Common myeloid progenitor, CD34-positive (primary cell): ENCODE results near the gene TTC9.

Source experiments
- CTCF ChIA-PET: fragments of 350-600 bp; sonication (Branson Sonifier 250); formaldehyde crosslinking; loops from one replicate; lab custom pipeline; 2021; ENCODE audit warnings: antibody characterized with exemption; lab: Charles Lee
- POLR2A ChIA-PET: fragments of 350-600 bp; sonication (Branson Sonifier 250); formaldehyde crosslinking; loops from one replicate; lab custom pipeline; 2021; ENCODE audit warnings: antibody characterized with exemption; lab: Charles Lee
- DNase-seq, 3 donors: peaks; one replicate each; pipeline versions ENCODE4 v3.0.0 to v3.0.0-alpha.2; 2013
- H3K27ac ChIP-seq, 2 experiments: 1 replicate in 1 of 2; 2 replicates in 1 of 2; pipeline ENCODE4 v1.7.0; 2013; ENCODE audit warnings: inconsistent platforms in 2 of 2, low read length in 2 of 2, mild to moderate bottlenecking in 2 of 2, low read depth in 1 of 2, moderate library complexity in 1 of 2; ENCODE audit not compliant: severe bottlenecking in 2 of 2, insufficient read depth in 1 of 2, poor library complexity in 1 of 2
- H3K27me3 ChIP-seq, 5 experiments: replicated peaks in 2 of 5; 1 replicate in 3 of 5; 2 replicates in 2 of 5; pipeline versions ENCODE4 v1.6.1 to v1.7.0; 2013; ENCODE audit warnings: low read length in 4 of 5, mild to moderate bottlenecking in 2 of 5, moderate library complexity in 2 of 5, inconsistent platforms in 1 of 5; ENCODE audit not compliant: insufficient read depth in 5 of 5, control insufficient read depth in 4 of 5
- H3K36me3 ChIP-seq, 4 experiments: 1 replicate in 2 of 4; 2 replicates in 2 of 4; pipeline versions ENCODE4 v1.6.1 to v1.7.0; 2013; ENCODE audit warnings: low read length in 3 of 4, control low read depth in 1 of 4, mild to moderate bottlenecking in 1 of 4; ENCODE audit not compliant: control insufficient read depth in 4 of 4, insufficient read depth in 4 of 4
- H3K4me1 ChIP-seq, 4 experiments: 1 replicate in 3 of 4; 2 replicates in 1 of 4; pipeline versions ENCODE4 v1.6.1 to v1.7.1; 2013; ENCODE audit warnings: low read length in 3 of 4, mild to moderate bottlenecking in 3 of 4, control low read depth in 1 of 4, inconsistent platforms in 1 of 4, moderate library complexity in 1 of 4; ENCODE audit not compliant: control insufficient read depth in 4 of 4, insufficient read depth in 4 of 4; ENCODE audit errors: control extremely low read depth in 1 of 4
- H3K4me3 ChIP-seq, 7 experiments: 1 replicate in 4 of 7; 2 replicates in 3 of 7; pipeline versions ENCODE4 v1.5.1 to v1.7.0; 2013; ENCODE audit warnings: mild to moderate bottlenecking in 7 of 7, low read length in 6 of 7, moderate library complexity in 6 of 7, inconsistent platforms in 2 of 7, low read depth in 2 of 7, control low read depth in 1 of 7; ENCODE audit not compliant: insufficient read depth in 4 of 7, control insufficient read depth in 1 of 7; ENCODE audit errors: extremely low read depth in 1 of 7
- H3K9me3 ChIP-seq, 5 experiments: 1 replicate in 4 of 5; 2 replicates in 1 of 5; pipeline versions ENCODE4 v1.6.1 to v1.7.1; 2013; ENCODE audit warnings: low read length in 4 of 5, mild to moderate bottlenecking in 2 of 5, inconsistent platforms in 1 of 5, low read depth in 1 of 5, moderate library complexity in 1 of 5; ENCODE audit not compliant: control insufficient read depth in 4 of 5, insufficient read depth in 2 of 5; ENCODE audit errors: control extremely low read depth in 1 of 5
- WGBS: methylation state at CpG from one replicate; pipeline ENCODE4 v1.1.5; 2013; ENCODE audit not compliant: insufficient coverage; 5-methylcytosine and 5-hydroxymethylcytosine counted together

The TTC9 gene

DNA sequence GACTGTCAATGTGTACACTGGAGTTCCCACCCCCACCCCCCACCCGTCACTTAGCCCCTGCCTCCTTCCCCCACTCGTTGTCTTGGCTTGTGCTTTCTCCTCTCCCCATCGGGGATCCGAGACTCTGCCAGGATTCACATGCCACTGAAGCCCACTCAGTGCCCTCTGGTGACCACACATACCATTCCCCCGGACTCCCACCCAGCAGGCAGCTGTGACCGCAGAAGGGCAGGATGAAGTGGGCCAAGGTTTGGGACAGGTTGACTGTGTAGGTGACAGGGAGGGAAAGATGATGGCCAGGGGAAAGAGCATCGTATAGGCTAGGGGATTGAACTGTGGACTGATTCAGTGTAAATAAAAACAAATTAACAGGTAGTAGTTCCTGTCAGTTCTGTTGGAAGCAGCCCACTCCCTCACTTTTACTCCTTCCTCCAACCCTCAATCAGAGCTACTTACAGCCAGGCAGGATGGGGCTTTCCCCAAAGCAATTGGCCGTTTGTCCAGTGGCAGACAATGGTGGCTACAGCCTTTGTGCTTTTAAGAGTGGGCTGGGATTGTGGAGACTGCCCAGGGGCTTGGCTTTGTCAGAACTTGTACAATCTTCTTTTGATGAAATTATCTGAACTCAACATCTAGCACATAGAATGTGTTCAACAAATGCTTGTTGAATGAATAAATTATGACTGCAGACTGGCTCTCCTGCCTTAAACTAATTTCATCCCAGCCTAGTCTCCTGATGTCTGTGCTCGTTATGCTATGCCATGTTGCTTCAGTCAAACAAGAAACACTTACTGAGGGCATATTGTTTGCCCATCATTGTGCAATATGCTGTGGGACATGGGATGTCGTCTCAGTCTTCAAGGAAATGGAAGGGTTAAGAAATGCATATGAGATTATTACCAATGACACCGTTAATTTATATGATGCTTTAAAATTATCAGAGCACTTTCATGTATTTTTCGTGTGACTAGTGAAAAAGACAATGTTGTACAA lies 30.2 kb downstream of the TTC9 start:
- DNase-seq = no peak
- Histone ChIP-seq H3K36me3 (peaks cover 7 to 30% (median 16%) of the 10 kb centered on the region in 4 experiments), H3K4me1 (no peaks in the 10 kb centered on the region), H3K4me3 (no peak overlapping the region), H3K27me3 (no peaks in the 10 kb centered on the region), H3K27ac (no peak overlapping the region), H3K9me3 (no peaks in the 10 kb centered on the region)
- CTCF ChIA-PET = no interaction called here
- 100% methylated on average over 3 of the region's 12 CpGs for WGBS
- POLR2A ChIA-PET = no interaction called here

DNA sequence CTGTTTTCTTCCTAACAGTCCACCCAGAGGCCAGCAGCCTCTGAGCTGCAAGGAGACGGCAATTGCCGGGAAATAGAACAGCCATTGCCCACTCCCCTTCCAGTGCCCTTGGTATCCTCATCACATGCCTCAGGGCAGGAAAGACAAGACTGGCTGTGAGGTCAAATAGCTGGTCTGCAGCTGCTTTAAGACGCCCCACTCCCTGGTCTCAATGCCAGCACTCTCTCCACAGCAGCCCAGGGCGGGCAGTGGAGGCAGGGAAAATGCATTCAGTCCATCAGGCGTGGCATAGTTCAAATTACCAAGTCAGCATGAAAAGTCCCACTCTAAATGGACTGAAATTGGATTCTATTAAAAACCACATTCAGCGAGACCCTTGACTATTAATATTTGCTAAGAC lies 35.6 kb downstream of the TTC9 start:
- H3K27me3 ChIP-seq = no peaks in the 10 kb centered on the region
- no peak for DNase-seq
- ChIA-PET POLR2A (interaction anchor here (0.6 kb wide), 1 partner anchor 359 kb away, joined by 3 read pairs; no protein-coding TSS in a partner anchor), CTCF (interaction anchor here (1.5 to 2.2 kb wide), 3 partner anchors 12 to 29 kb away, joined by 3 to 7 read pairs (median 4); no protein-coding TSS in a partner anchor)
- H3K9me3 ChIP-seq = no peaks in the 10 kb centered on the region
- no peak overlapping the region for H3K27ac ChIP-seq
- H3K36me3 ChIP-seq = peaks cover 0 to 5% (median 4%) of the 10 kb centered on the region in 4 experiments
- WGBS = 100% methylated on average over 6 of the region's 6 CpGs
- H3K4me1 ChIP-seq = no peaks in the 10 kb centered on the region
- H3K4me3 ChIP-seq = no peak overlapping the region

DNA sequence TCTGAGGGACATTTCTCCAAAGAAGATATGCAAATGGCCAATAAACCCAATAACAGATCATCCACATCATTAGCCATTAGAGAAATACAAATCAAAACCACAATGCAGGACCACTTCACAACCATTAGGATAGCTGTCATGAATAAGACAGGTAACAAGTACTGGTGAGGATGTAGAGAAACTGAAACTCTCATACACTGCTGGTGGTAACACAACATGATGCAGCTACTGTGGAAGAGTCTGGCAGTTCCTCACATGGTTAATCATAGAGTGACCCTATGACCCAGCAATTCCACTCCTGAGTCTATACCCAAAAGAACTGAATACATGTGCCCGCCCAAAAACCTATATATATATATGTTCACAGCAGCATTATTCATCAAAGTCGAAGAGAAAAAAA lies 39.0 kb downstream of the TTC9 start:
- ChIA-PET POLR2A (no interaction called here), CTCF (interaction anchor here (0.9 kb wide), 1 partner anchor 26 kb away, joined by 4 read pairs; no protein-coding TSS in a partner anchor)
- DNase-seq = no peak
- Histone ChIP-seq H3K4me1 (no peaks in the 10 kb centered on the region), H3K9me3 (no peaks in the 10 kb centered on the region), H3K27me3 (no peaks in the 10 kb centered on the region), H3K4me3 (no peak overlapping the region), H3K36me3 (no peaks in the 10 kb centered on the region), H3K27ac (no peak overlapping the region)
- no CpG with 5 or more reads among the region's 2 CpGs for WGBS

DNA sequence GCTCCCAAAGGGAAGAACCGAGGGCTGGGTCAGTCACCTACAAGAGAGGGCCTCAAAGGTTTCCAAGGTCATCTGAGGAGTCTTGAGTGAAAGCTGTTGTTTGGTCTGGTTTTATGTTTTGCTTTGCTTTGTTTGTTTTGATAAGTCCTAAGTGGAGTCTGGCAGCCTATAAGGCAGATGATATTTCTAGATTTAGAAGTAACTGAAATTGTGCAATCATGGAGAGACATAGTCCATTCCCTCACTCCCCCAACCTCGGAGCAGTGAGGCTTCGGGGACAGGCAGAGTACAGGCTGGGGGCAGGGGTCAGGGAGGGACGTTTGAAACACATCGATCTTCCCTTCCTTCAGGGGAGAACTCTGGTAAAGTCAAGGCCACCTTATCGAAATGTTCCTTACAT lies 42.3 kb downstream of the TTC9 start:
- H3K27me3 ChIP-seq = no peaks in the 10 kb centered on the region
- H3K9me3 ChIP-seq = no peaks in the 10 kb centered on the region
- ChIA-PET CTCF (no interaction called here), POLR2A (no interaction called here)
- DNase-seq = no peak
- WGBS = 90% methylated on average over 4 of the region's 6 CpGs
- H3K27ac ChIP-seq = no peak overlapping the region
- H3K4me3 ChIP-seq = no peak overlapping the region
- H3K4me1 ChIP-seq = no peaks in the 10 kb centered on the region
- H3K36me3 ChIP-seq = no peaks in the 10 kb centered on the region

DNA sequence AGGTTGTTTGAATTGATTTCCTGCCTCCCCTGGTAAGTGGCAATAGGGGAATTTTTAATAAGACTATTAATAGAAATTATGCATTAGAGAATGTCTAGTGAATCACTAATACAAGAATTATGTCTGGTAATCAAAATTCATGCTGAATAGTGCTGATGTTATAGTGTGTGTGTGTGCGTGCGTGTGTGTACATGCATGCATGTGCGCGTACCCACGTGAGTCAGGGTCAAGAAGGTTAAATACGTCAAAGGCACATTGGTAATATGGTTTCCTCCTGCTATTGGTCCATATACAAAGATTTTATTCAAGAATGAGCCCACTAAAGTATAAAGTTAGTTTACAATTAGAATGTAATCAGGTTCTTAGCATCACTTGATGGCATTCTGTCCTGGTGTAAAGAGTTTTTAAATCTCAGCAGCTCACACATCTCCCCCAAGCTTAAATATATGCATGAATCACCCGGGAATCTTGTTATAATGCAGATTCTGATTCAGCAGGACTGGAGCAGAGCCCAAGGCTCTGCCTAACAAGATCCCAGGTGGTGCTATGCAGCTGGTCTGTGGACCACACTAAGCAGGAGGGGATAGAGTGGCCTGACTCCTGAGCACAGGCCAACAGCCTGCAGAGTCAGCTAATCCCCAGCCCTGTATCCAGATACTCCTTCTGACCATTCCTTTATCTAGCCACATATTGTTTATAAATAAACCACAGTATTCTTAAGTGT lies 43.9 kb downstream of the TTC9 start:
- Histone ChIP-seq H3K27ac (no peak overlapping the region), H3K4me1 (no peaks in the 10 kb centered on the region), H3K27me3 (no peaks in the 10 kb centered on the region), H3K36me3 (no peaks in the 10 kb centered on the region), H3K4me3 (no peak overlapping the region), H3K9me3 (no peaks in the 10 kb centered on the region)
- POLR2A ChIA-PET = no interaction called here
- 95% methylated on average over 6 of the region's 7 CpGs for WGBS
- CTCF ChIA-PET = no interaction called here
- DNase-seq = no peak

DNA sequence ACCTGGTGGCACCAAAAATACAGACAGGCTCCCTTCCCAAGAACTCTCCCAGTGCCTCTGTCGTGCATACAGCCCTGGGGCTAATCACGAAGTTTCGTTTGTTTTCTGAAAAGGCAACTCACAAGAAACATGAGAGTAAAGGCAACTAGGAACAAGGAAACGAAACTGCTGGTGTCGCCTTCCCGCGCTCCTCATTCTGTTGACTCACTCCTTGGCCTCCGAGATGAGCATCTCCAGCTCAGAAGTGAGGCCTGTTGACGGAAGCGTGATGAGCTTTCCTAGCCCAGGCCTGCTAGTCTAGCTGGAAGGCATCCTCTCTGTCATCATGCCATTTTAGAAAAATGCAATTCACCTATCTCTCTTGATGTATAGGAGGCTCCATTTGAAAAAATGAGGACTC lies 50.5 kb downstream of the TTC9 start:
- CTCF ChIA-PET = no interaction called here

More for the DNA sequence above, 50.5 kb downstream of the TTC9 start:
- H3K4me3 ChIP-seq = no peak overlapping the region
- no peak for DNase-seq
- H3K27ac ChIP-seq = no peak overlapping the region
- POLR2A ChIA-PET = no interaction called here
- H3K9me3 ChIP-seq = no peaks in the 10 kb centered on the region
- no peaks in the 10 kb centered on the region for H3K27me3 ChIP-seq
- no peaks in the 10 kb centered on the region for H3K36me3 ChIP-seq
- H3K4me1 ChIP-seq = peaks cover 0 to 1% (median 0%) of the 10 kb centered on the region in 4 experiments
- 87% methylated on average over 8 of the region's 10 CpGs for WGBS
